Fibroblast of lung (primary cell): ENCODE data around the gene CRCP.

ENCODE experiments used
- CTCF ChIP-seq, 2 donors: IDR thresholded peaks in 1 of 2; conservative IDR thresholded peaks in 1 of 2; 1 replicate in 1 of 2; 2 replicates in 1 of 2; pipeline ENCODE4 v1.5.1; 2011 to 2012; ENCODE audit warnings: low read length in 2 of 2, control low read depth in 1 of 2, inconsistent platforms in 1 of 2, low read depth in 1 of 2, mild to moderate bottlenecking in 1 of 2
- EZH2 ChIP-seq: IDR thresholded peaks from 2 replicates; pipeline ENCODE4 v1.5.1; 2012; ENCODE audit warnings: low read length, control low read depth, mild to moderate bottlenecking; ENCODE audit errors: missing control alignments

- TF ChIP-seq CTCF (conservative IDR thresholded peaks at IDR 0.05 in 1 of 2, IDR thresholded peaks at IDR 0.05 in 1 of 2; ENCODE audit: low read depth in 1 of 2, low read length in 2 of 2) (no peak), EZH2 (no peak)
Observed at GRCh38 chr7:66170309-66171231, 55.9 kb downstream of the CRCP start.
